Superior temporal gyrus (tissue), 1 donor: Measurements from ENCODE around the gene TGFBRAP1.

Experiments used
- DNase-seq: peaks from one replicate; pipeline ENCODE4 v3.0.0-alpha.2; 2016; ENCODE audit errors: extremely low spot score

The TGFBRAP1 gene, protein sequence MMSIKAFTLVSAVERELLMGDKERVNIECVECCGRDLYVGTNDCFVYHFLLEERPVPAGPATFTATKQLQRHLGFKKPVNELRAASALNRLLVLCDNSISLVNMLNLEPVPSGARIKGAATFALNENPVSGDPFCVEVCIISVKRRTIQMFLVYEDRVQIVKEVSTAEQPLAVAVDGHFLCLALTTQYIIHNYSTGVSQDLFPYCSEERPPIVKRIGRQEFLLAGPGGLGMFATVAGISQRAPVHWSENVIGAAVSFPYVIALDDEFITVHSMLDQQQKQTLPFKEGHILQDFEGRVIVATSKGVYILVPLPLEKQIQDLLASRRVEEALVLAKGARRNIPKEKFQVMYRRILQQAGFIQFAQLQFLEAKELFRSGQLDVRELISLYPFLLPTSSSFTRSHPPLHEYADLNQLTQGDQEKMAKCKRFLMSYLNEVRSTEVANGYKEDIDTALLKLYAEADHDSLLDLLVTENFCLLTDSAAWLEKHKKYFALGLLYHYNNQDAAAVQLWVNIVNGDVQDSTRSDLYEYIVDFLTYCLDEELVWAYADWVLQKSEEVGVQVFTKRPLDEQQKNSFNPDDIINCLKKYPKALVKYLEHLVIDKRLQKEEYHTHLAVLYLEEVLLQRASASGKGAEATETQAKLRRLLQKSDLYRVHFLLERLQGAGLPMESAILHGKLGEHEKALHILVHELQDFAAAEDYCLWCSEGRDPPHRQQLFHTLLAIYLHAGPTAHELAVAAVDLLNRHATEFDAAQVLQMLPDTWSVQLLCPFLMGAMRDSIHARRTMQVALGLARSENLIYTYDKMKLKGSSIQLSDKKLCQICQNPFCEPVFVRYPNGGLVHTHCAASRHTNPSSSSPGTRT

DNA sequence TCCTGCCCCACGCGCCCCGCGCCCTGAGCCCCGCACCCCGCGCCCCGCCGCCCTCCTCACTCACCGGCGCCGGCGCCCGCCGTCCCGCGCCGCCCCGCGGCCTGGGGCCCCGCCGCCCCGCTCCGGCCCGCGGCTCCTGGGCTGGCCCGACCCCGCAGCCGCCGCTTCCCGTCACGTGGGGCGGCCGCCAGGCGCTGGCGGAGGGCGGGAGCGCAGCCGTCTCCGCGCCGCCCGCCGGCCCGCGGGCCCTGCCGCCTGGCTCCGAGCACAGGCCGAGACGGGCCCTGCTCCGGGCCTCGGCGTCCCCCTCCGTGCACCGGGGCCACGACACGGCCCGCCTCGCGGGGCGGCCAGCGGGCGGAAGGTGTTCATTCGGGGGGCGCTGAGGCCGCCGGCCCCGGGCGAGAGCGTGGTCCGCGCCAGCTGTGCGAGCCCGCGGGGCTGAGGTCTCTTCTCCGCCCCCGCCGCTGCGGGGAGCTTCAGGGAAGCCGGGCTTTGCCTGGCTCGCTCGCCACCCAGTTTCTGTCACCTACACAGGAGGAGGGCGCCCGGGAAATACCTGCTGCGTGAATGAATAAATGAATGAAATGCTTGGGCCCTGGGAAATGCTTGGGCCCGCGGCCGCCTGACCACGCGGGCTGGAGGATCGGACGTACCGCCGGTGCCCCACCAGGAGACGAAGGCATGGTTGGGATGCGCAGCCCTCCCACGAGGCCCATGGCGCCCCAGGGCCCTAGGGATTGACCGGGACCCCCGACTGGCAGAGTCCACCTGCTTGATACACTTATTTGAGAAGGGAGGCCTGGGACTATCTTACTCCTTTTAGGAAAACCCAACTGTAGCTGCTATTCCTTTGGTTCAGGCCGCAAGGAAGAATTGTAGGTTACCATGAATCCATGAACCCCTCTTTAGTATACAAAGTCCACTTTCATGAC, at the start of gene TGFBRAP1:
TGFBRAP1 (minus strand) TSS at position 175 of the 935 bp plus-strand sequence. CDS start 21,434 bp downstream, outside the sequence.
- peak; percentile 51 for DNase-seq

DNA sequence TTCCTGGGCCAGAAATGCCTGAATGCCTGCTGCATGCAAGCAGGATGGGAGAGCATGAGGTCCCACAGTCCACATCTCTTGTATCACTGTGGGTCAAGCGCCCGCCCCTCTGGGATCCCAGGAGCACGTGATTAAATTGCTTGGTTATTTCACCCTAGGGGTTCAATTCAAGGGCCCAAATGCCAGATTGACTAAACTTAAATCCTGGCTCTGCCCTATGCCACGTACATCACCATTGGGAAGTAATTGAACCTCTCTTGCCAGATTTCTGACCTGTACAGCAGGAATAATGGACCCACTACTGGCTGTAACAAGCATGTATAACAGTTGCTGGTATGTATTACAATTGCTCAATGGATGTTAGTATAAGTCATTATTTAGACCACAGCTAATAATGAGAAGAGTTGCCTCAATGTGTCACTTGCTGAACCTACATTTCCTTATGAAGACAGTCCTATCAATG, 49.4 kb upstream of the TGFBRAP1 start:
- DNase-seq = no peak

DNA sequence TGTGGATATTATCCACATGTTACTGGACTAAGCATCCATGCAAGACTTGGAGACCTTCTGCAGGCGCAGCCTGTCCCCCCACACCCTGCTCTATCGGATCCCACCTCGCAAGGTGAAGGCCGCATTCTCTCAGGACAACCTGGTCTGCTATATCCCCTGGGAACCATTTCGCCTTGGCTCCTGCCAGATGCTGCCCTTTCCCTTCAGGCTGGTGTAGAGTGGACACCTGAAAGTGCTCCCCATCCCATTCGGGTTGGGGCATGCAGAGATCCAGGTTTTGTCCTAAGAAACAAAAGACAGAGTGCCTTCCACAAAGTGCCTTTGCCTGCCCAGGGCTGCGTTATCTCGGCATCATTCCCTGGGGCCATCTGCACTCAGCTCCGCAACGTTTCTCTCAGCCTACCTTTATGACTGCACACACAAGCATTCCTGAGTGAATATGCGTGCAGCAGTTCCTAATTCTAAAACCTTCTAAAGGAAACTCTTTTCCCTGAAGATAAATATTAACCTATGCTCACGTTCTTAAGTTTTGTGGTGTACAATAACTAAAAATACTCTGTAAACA, 48.8 kb upstream of the TGFBRAP1 start:
- no peak for DNase-seq

DNA sequence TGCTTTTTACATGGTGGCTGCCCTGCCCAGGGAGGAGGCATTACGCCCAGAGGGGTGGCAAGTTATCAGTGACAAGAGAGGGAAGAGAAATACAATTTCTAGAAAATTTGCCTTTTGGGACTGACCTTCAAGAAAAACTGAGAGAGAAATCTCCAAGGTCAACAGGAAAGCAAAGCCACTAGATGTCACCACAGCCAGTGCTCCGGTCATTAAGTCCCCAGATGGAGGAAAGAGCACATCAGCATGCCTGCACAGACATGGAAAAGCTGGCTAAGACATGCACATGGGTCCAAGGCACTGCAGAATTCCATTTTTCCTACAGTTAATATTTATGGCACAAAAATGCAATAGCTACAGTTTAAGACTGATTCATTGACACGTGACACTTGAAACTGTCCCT, 48.3 kb upstream of the TGFBRAP1 start:
- no peak for DNase-seq

DNA sequence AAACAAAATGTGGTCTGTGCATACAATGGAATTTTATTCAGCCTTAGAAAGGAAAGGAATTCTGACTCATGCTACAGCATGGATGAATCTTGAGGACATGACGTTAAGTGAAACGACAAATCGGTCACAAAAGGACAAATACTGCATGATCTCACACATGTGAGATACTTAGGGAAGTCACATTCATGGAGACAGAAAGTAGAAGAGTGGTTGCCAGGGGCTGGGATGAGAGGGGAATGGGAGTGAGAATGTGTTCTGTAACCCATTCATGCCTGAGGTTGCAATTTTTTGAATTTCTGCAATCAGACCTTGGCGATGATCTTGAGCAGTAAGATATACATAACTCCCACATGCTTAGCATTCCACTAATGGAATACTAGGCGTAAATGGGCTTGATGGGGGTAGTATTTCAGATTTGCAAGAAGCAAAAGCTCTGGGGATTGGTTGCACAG, 47.3 kb upstream of the TGFBRAP1 start:
- DNase-seq = no peak

DNA sequence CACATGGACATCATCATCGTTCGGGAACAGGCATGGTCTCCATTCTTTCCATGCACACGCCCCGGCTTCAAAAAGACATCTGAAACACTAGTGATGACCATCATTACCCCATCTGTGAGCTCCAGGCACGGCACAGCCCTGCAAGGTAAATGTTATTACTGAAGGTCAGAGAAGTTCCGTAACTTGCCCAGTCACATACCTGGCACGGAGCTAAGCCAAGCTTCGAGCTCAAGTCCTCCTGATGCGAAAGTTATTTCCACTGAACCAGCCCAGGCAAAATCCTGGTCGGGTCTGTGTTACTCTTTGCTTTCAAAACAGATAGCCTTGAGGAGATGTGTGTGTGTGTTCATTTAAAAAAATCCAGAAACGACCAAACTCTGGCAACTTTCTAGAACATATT, 46.5 kb upstream of the TGFBRAP1 start:
- DNase-seq = no peak

DNA sequence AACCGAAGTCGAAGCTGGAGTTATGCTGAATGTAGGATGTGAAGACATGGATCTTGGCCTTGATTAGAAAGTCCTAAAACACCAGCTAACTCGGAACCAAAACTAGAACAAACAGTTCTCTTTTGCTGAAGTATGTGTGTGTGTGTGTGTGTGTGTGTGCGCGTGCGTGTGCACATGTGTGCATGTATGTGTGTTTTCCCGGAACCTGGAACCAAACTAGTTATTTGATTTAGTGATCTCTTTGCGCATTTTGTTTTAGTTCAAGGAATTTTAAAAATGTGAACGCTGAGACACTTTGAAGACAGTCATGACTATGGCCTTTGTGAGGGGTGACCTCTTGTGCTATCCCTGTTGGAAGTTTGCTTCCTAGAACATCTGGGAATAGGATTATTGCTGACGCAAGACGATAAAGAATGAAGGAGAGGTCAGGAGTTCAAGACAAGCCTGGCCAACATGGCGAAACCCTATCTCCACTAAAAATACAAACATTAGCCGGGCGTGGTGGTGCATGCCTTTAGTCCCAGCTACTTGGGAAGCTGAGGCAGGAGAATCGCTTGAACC, 45.5 kb upstream of the TGFBRAP1 start:
- DNase-seq = no peak

DNA sequence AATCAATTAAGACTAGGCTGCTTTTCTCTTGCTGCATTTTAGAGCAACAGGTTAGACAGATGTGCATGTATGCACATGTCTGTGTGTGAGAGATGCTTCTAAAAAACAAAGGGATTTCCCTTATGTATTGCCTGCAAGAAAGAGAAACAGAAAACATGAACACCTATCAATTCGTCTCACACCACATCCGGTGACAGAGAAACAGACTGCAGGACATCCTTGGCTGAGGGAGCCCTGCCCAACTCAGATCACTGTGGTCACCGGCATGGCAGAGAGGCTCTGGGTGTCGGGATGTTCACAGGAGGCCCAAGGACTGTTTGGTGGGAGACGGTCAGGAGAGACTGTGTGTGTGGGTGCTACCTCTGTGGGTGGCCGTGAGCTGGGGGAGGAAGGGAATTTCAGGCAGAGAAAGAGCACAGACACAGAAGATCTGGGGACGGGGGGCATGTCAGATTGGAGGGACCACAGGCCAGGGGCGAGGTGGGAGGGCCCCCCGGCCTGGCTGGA, 44.4 kb upstream of the TGFBRAP1 start:
- DNase-seq = no peak

DNA sequence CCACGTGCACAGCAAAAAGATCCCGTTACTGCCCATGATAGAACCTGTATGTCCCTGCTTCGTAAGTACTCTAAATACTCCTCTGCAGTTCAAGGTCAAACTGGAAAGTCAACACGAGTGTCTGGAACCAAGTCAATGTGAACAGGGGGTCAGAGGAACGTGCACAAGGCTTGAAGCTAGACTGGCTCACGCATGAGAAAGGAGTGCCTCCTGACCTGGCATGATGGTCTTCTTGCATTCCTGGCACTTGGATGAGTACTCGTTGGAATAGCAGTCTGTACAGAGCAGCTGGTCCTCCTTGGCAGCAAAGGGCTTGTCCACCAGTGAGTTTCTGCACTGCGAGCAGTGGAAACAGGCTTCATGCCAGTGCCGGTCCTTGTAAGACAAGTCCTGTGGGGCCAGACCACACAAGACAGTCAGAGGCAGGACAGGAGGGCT, 43.8 kb upstream of the TGFBRAP1 start:
- DNase-seq = no peak

DNA sequence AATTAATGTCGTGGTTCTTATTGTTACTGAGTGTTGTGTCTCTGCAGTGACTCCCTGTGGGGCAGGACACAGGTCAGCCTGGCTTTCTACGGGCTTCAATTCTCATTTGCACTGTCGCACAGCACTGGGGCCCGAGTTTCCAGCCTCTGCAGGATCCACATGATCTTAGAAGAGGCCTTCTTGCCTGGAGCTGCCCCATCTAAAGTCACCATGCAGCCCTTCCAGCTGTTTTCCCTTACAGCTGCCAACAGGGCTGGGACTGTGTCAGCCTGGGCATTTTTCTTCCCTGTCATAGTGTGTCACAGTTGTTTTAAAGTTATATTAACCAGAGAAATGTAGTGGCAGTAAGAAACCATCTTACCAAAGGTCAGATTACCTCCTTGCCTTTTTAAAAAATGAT, 42.3 kb upstream of the TGFBRAP1 start:
- no peak for DNase-seq

DNA sequence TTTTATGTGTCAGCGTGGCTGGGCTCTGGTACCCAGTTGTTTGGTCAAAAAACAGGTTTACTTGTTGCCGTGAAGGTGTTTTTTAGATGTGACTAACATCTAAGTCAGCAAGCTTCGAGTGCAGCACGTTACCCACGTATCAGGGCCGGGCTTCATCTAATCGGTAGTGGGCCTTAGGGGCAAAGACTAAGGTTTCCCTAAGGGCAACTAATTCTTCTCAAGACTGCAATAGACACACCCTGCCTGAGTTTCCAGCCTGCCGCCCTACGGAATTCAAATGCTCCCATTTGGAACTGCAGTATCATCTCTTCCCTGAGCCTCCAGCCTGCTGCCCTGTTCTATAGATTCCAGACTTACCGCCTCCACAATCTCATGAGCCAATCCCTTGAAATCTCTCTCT, 41.6 kb upstream of the TGFBRAP1 start:
- DNase-seq = no peak

DNA sequence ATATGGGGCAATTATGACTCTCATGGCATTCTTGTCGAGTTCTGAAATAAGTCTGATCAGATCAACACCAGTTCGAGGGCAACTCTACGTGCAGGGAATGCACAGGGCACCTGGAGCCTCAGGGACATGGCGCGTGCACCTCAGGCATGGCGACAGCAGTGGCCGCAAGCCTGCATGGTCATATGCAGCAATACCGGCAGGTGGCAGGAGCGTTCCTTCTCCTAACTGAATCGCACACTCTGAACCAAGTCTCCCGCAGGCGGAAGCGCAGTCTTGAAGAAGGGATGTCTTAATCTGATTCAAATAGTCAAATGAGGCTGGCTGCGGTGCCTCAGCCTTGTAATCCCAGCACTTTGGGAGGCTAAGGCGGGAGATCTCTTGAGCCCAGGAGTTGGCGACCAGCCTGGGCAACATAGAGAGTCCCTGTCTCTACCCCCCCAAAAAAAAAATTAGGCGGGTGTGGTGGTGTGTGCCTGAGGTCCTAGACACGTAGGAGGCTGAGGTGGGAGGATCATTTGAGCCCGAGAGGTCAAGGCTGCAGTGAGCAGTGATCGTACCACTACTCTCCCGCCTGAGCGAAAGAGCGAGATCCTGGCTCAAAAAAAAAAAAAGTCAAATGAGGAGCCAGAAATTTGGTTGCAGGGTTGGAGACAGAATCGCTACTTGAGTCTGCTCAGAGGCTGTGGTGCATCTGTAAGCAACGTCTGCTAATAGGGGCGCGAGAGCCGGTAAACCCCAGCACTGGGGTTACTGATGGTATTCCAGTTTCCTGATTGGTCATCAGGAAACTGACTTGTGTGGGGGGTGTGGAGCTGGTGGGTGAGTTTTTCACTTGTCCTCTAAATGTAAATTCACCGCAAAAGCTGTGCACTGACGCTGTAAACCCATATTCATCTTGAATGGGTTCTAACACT, 40.5 kb upstream of the TGFBRAP1 start:
- DNase-seq = peak; percentile 89

DNA sequence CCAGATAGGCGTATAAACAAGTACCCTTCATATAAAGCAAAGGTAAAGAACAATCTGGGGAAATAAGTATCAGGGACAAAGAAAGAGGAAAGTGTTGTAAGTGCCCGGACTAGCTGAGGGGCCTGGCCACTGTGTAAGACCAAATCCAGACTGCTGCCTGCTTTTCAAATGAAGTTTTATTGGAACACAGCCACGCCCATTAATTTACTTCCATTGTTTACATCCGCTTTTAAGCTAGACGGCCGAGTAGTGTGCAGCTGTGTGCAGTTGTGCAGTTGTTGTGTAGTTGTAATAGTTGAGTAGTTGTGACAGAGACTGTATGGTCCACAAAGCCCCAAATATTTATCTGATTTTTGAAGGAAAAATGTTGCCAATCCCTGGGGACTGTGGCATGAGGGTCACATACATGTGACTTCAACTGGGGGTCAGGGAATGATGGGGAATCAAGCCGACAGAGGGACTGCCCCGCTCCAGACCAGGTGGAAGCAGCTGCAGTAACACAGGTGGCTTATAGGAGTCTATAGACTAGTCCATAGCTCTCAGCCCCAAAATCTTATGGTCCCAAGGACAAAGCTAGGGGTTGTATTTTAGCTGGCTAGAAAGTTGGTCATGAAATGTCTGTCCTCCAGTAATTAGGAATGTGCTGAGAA, 39.3 kb upstream of the TGFBRAP1 start:
- DNase-seq = no peak

DNA sequence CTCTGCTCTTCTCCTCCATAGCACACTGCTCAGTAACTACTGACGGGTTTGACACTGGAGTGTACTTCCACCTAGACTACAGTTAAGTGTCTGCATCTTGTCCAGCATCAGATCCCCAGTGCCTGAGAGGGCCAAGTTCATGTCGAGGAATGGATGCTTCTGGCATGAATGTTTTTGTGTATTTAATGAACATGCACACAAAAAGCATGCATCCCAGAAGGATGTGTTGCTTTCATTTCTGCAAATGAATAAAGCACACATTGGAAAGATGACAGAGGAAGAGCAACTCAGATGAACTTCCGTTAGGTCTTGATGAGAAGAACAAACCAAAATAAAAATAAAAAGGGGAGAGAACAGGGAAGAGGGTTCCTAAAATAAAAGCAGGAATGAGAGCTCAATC, 35.7 kb upstream of the TGFBRAP1 start:
- no peak for DNase-seq

DNA sequence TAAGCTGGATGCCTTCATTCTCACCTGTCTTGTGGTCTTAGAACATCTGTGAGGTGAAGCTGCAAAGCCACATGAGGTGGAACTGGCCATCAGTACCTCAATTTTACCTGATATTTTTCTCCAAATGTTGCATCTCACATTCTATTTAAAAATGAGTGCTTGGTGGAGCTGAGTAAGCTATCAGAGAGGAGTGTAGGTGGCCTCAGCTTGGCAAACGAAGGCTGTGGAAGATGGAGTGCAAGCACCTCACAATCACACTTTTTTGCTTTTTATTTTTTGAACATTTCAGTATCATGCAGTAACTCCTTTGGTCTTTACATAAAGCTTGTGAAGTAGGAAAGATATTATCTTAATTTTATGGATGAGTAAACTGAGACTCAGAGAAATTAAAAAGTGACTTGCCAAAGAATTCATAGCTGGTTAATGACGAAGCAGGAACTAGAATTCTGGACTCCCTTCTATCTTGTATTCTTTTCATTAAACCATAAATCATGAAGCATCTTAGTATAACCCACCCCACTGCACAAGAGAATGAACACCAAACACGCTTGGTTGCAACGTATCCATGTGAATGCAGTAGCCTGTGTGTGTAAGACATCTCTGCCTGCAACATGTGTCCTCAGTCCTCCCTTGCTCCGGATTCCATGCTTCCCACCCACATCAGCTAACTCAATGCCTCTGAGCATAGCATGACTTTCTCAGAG, 35.1 kb upstream of the TGFBRAP1 start:
- no peak for DNase-seq

DNA sequence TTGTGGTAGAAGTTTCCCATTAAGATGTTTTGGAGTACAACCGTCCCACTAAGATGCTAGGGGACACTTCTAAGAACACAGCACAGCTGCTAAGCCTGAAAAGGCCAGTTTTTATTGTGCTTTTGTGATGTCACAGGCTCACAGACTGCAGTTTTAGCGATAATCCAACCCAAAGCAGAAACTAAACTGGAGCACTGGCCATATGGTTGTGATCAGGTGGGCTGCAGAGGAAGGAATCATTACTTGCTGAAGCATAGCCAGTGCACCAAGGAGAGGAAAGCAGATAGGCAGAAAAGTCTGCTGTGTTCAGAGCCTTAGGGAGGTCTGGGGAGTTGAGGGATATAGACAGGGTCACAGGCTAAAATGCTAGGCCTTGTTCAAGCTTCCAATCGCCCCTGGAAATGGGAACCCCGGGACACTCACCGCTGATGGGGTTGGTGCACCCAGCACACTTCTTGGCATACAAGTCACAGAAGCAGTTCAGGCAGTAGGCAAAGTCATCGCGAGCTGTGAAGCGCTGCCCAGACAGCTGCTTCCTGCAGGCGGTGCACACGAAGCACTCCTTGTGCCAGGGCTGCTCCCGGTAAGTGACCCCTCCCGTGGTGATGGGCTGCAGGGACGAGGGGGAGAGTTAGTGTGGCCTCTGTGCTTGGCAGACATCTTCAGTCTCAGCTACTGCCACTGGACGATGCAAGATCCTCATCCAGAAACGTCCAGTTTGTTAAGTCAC, 33.5 kb upstream of the TGFBRAP1 start:
- DNase-seq = peak; percentile 42

DNA sequence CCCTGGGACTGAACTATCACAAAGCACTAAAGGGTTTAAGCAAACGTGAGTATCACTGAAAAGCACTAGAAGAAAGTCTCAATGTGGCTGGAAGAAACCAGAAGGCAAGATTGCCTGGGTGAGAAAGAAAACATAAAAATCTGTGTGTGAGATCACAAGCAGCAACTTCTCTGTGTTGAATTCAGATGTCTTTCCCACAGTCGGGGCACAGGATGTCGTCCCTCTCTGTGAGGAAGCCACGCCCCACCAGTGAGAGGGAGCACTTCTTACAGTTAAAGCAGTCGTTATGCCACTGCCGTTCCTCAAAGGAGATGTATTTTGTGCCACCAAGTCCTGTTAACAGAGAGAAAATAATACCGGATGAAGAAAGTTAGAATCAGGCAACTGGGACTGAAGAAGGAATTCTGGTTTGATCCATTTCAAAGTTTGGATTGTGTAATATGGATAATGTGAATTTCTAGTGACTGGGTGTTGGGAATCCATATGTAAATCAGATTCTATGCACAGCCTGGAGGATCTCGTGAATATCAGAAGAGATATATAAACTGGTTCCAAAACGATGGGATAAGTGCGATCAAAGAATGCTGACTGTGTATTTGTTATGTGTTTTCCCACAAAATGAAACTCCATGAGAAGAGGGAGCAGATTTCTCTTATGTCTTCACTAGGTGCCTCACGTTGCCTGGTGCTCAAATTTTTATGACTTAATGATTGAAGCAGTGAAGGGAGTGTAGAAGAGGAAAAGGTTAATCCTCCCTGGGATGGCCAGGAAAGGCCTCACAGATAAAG, 31.8 kb upstream of the TGFBRAP1 start:
- DNase-seq = no peak
